HepG2 (cell line): ENCODE results near the gene PTTG1IP2. TPM values are rescaled to one million over a fixed set of nuclear protein-coding genes. Genes with fewer than 3 reads are reported as not detected.

Experiments used
- ATAC-seq: fragments of 200-7000 bp; cut with Tn5 transposase; 3 replicates; pipeline ENCODE4 v1.9.1; 2020; ENCODE audit warnings: mild to moderate bottlenecking, moderate library complexity
- BruUV-seq: library from RNA; stranded (reverse); fragments of 400-500 nt; replicated peaks from 2 replicates; lab custom pipeline; 2021; lab: Mats Ljungman, UMichigan
- CTCF ChIA-PET: fragments of 300-600 bp; formaldehyde crosslinking; extraction: SDS; loops from one replicate; lab custom pipeline; 2021; ENCODE audit warnings: low total read pairs, inconsistent platforms, low intra/inter-chr PET ratio; lab: Yijun Ruan, JAX
- POLR2A ChIA-PET: fragments of 350-600 bp; sonication (Branson Sonifier 250); formaldehyde crosslinking; loops from one replicate; lab custom pipeline; 2020; ENCODE audit warnings: antibody characterized with exemption, inconsistent platforms; lab: Yijun Ruan, JAX
- DNase-seq: peaks from one replicate; pipeline ENCODE4 v3.0.0-alpha.2; 2015; ENCODE audit warnings: low spot score
- FAIRE-seq: peaks from 3 replicates; lab custom pipeline; 2011; peaks lifted over from hg19 to GRCh38; lab: Jason Lieb, UNC
- H2AFZ ChIP-seq: one replicate; pipeline ENCODE4 v1.6.1; 2011; ENCODE audit warnings: low read length, inconsistent platforms
- H3K27ac ChIP-seq: fragments of 300-600 bp; 3 replicates; pipeline ENCODE4 v1.8.0; 2011; ENCODE audit warnings: mixed run types, mild to moderate bottlenecking, mixed read lengths, low read length, inconsistent platforms; ENCODE audit not compliant: insufficient read depth; ENCODE audit errors: extremely low read length
- H3K27me3 ChIP-seq, 2 experiments: fragments of 200-600 bp in 1 of 2; 2 replicates in 1 of 2; 3 replicates in 1 of 2; pipeline versions ENCODE4 v1.6.0 to v1.8.0; 2011; ENCODE audit warnings: low read length in 2 of 2, mild to moderate bottlenecking in 2 of 2, moderate library complexity in 2 of 2, inconsistent platforms in 1 of 2; ENCODE audit not compliant: insufficient read depth in 2 of 2, control insufficient read depth in 1 of 2
- H3K36me3 ChIP-seq, 2 experiments: fragments of 200-600 bp in 1 of 2; replicated peaks in 1 of 2; 2 replicates in 1 of 2; 3 replicates in 1 of 2; pipeline versions ENCODE4 v1.5.1 to v1.8.0; 2011; ENCODE audit warnings: low read length in 2 of 2, inconsistent platforms in 1 of 2; ENCODE audit not compliant: insufficient read depth in 2 of 2, control insufficient read depth in 1 of 2
- H3K4me1 ChIP-seq: 2 replicates; pipeline ENCODE4 v1.5.1; 2012; ENCODE audit warnings: low read length, inconsistent platforms; ENCODE audit not compliant: insufficient read depth
- H3K4me2 ChIP-seq: 2 replicates; pipeline ENCODE4 v1.6.0; 2011; ENCODE audit warnings: low read depth, low read length, inconsistent platforms
- H3K4me3 ChIP-seq, 3 experiments: fragments of 200-600 bp in 1 of 3; sonication (generic), shearing (Covaris generic) in 1 of 3; replicated peaks in 1 of 3; 2 replicates each; pipeline ENCODE4 v1.5.1; 2011 to 2016; ENCODE audit warnings: low read length in 3 of 3, inconsistent platforms in 2 of 3, low read depth in 2 of 3, mild to moderate bottlenecking in 2 of 3, control low read depth in 1 of 3, mixed read lengths in 1 of 3; ENCODE audit not compliant: insufficient read depth in 1 of 3
- H3K79me2 ChIP-seq: one replicate; pipeline ENCODE4 v1.6.1; 2011; ENCODE audit warnings: low read length, inconsistent platforms; ENCODE audit not compliant: insufficient read depth
- H3K9ac ChIP-seq: 2 replicates; pipeline ENCODE4 v1.6.0; 2011; ENCODE audit warnings: mild to moderate bottlenecking, low read depth, low read length, inconsistent platforms; ENCODE audit not compliant: insufficient read depth
- H3K9me3 ChIP-seq: 2 replicates; pipeline ENCODE4 v1.5.1; 2012; ENCODE audit warnings: mild to moderate bottlenecking, low read length
- H4K20me1 ChIP-seq: 2 replicates; pipeline ENCODE4 v1.6.0; 2011; ENCODE audit warnings: inconsistent platforms, mild to moderate bottlenecking, low read length, moderate library complexity; ENCODE audit not compliant: insufficient read depth
- ARID2 ChIP-seq: sonication (generic); formaldehyde crosslinking; IDR thresholded peaks from 2 replicates; pipeline ENCODE4 v1.8.1; 2022; ENCODE audit warnings: mild to moderate bottlenecking, missing genetic modification reagents, borderline replicate concordance
- ARID5B ChIP-seq: IDR thresholded peaks from 2 replicates; pipeline ENCODE4 v1.4.0; 2020; ENCODE audit warnings: mild to moderate bottlenecking, missing genetic modification reagents
- BORCS8-MEF2B ChIP-seq: sonication (generic); formaldehyde crosslinking; IDR thresholded peaks from 2 replicates; pipeline ENCODE4 v1.8.0; 2022; ENCODE audit warnings: mild to moderate bottlenecking, missing genetic modification reagents
- ETV6 ChIP-seq: sonication (generic); formaldehyde crosslinking; conservative IDR thresholded peaks from 2 replicates; pipeline ENCODE4 v1.4.0; 2020; ENCODE audit warnings: missing genetic modification reagents
- MZF1 ChIP-seq: sonication (generic); formaldehyde crosslinking; IDR thresholded peaks from 2 replicates; pipeline ENCODE4 v1.8.1; 2023; ENCODE audit warnings: mild to moderate bottlenecking, missing genetic modification reagents, borderline replicate concordance
- NFKB2 ChIP-seq: sonication (generic); formaldehyde crosslinking; IDR thresholded peaks from 2 replicates; pipeline ENCODE4 v1.4.0; 2020; ENCODE audit warnings: missing genetic modification reagents, borderline replicate concordance
- PATZ1 ChIP-seq: sonication (generic); formaldehyde crosslinking; IDR thresholded peaks from 2 replicates; pipeline ENCODE4 v1.4.0; 2020; ENCODE audit warnings: missing genetic modification reagents
- PPARG ChIP-seq: conservative IDR thresholded peaks from 2 replicates; pipeline ENCODE4 v1.6.1; 2016; ENCODE audit warnings: missing biosample characterization, missing genetic modification reagents
- RARA ChIP-seq: IDR thresholded peaks from 2 replicates; pipeline ENCODE4 v1.6.1; 2016; ENCODE audit warnings: missing genetic modification reagents, missing compliant biosample characterization
- SUZ12 ChIP-seq: fragments of 150-350 bp; IDR thresholded peaks from 2 replicates; pipeline ENCODE4 v1.6.1; 2014; ENCODE audit warnings: low read depth, low read length
- ZNF20 ChIP-seq: sonication (generic); formaldehyde crosslinking; IDR thresholded peaks from 2 replicates; pipeline ENCODE4 v1.4.0; 2020; ENCODE audit warnings: mild to moderate bottlenecking, moderate library complexity, missing genetic modification reagents
- ZNF251 ChIP-seq: sonication (generic); formaldehyde crosslinking; IDR thresholded peaks from 2 replicates; pipeline ENCODE4 v1.9.0; 2021; ENCODE audit warnings: mild to moderate bottlenecking, missing genetic modification reagents
- ZNF562 ChIP-seq: sonication (generic); formaldehyde crosslinking; IDR thresholded peaks from 2 replicates; pipeline ENCODE4 v1.8.0; 2022; ENCODE audit warnings: missing genetic modification reagents, borderline replicate concordance
- ZNF605 ChIP-seq: sonication (generic); formaldehyde crosslinking; IDR thresholded peaks from 2 replicates; pipeline ENCODE4 v1.8.0; 2022; ENCODE audit warnings: mild to moderate bottlenecking, missing genetic modification reagents
- ZNF615 ChIP-seq: sonication (generic); formaldehyde crosslinking; IDR thresholded peaks from 2 replicates; pipeline ENCODE4 v1.5.0; 2020; ENCODE audit warnings: mild to moderate bottlenecking, missing genetic modification reagents, borderline replicate concordance
- ZNF800 ChIP-seq: sonication (generic); formaldehyde crosslinking; IDR thresholded peaks from 2 replicates; pipeline ENCODE4 v1.4.0; 2020; ENCODE audit warnings: missing genetic modification reagents
- ZNF879 ChIP-seq: sonication (generic); formaldehyde crosslinking; IDR thresholded peaks from 2 replicates; pipeline ENCODE4 v1.8.1; 2023; ENCODE audit warnings: missing genetic modification reagents
- ZSCAN21 ChIP-seq: sonication (generic); formaldehyde crosslinking; IDR thresholded peaks from 2 replicates; pipeline ENCODE4 v1.8.0; 2022; ENCODE audit warnings: mild to moderate bottlenecking, missing genetic modification reagents, moderate library complexity, borderline replicate concordance
- in situ Hi-C: cut with HindIII; loops from 2 replicates; pipeline ENCODE4 v1.10.0; 2017; ENCODE audit warnings: low pct_unique_long_range_greater_than_20kb; ENCODE audit not compliant: extremely low pct_ligation_motif_present
- intact Hi-C: fragments of 100-400 bp; cut with micrococcal nuclease; formaldehyde crosslinking; loops from one replicate; pipeline ENCODE4 v1.10.0; 2022; ENCODE audit not compliant: unreplicated experiment
- polyA plus RNA-seq, 8 experiments: library from polyadenylated mRNA; depleted of rRNA in 3 of 8; stranded (reverse) in 7 of 8; unstranded in 1 of 8; fragments of >200 nt; fragmentation: Illumina TruSeq in 4 of 8; extraction: Trizol in 4 of 8; gene quantifications; 2 replicates each; pipeline versions ENCODE4 v1.2.1 to v1.2.3, GENCODE V29; 2011 to 2016; ENCODE audit warnings: low read depth in 4 of 8, missing spikeins in 1 of 8, mixed read lengths in 1 of 8; ENCODE audit not compliant: insufficient read depth in 1 of 8
- total RNA-seq, 5 experiments: library from RNA; depleted of rRNA; stranded (reverse); fragments of >200 nt; fragmentation: Illumina TruSeq; extraction: Trizol; gene quantifications; 2 replicates each; pipeline ENCODE4 v1.2.3, GENCODE V29; 2016; ENCODE audit warnings: low read depth in 1 of 5

The PTTG1IP2 gene
- total and polyA plus RNA-seq, 2 of the 13 experiments (the other 11 are each of a cell fraction or from before 2014, with no cell fraction given) = not detected

- BruUV-seq = no TSS peak
- no peak overlapping the region for H3K27ac ChIP-seq
- TF ChIP-seq ARID5B (no peak), ZNF879 (no peak), MZF1 (CRISPR knock-in tag) (no peak), ZNF605 (CRISPR knock-in tag) (no peak), ZNF562 (CRISPR knock-in tag) (no peak), ZNF20 (no peak), ZNF800 (CRISPR knock-in tag) (no peak), ETV6 (no peak), ZNF615 (CRISPR knock-in tag) (no peak), NFKB2 (no peak), ARID2 (no peak), ZSCAN21 (CRISPR knock-in tag) (no peak), PATZ1 (CRISPR knock-in tag) (no peak), ZNF251 (CRISPR knock-in tag) (no peak), BORCS8-MEF2B (no peak), RARA (no peak), SUZ12 (no peak), PPARG (CRISPR knock-in tag) (no peak)
Measured at GRCh38 chr7:90453259-90453891, 16.1 kb upstream of the PTTG1IP2 start.

More at GRCh38 chr7:90453259-90453891, 16.1 kb upstream of the PTTG1IP2 start:
- Histone ChIP-seq H3K27me3 (no peaks in the 10 kb centered on the region), H3K4me3 (no peak overlapping the region), H3K4me2 (no peak overlapping the region), H3K79me2 (no peaks in the 10 kb centered on the region), H3K36me3 (no peaks in the 10 kb centered on the region), H4K20me1 (no peaks in the 10 kb centered on the region), H3K9ac (no peak overlapping the region), H3K9me3 (no peaks in the 10 kb centered on the region), H3K4me1 (peaks cover 16% of the 10 kb centered on the region), H2AFZ (no peak overlapping the region)
- CTCF ChIA-PET = no interaction called here
- in situ Hi-C loops (loop anchor here (10.0 kb wide), 1 partner anchor 141 kb away; the partner anchor contains the start of gene CDK14), intact Hi-C loops (no loop called here)
- POLR2A ChIA-PET = no interaction called here
- ATAC-seq (no peak), FAIRE-seq (no peak), DNase-seq (no peak)
